HG03432 (cell line): ENCODE results near the gene TPBGL.

Experiments
- ATAC-seq: cut with Tn5 transposase; IDR thresholded peaks from one replicate; pipeline ENCODE4 v1.9.1; 2021; ENCODE audit warnings: mild to moderate bottlenecking, moderate library complexity; ENCODE audit not compliant: unreplicated experiment

The TPBGL gene

DNA sequence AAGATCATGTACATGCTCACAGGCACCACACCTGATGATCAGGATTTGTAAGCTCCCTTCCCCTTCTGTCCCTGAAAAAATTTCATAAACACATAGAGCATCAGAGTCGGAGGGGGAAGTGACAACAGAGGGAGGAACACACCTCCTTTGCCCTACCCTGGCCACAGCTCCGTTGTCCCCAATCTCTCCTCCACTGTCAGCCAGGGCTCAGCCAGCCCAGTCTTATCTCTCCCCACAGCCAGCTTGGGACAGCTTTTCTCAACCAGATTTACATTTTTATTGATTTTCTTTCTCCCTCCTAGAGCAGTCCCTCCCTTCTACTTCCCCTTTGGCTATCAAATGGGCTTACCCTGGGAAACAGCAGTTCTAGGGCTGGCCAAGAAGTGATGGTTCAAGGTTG lies 32.1 kb upstream of the TPBGL start:
- no peak for ATAC-seq

- no peak for ATAC-seq
These were observed 28.2 kb upstream of the TPBGL start for GRCh38 chr11:75212411-75212810.

DNA sequence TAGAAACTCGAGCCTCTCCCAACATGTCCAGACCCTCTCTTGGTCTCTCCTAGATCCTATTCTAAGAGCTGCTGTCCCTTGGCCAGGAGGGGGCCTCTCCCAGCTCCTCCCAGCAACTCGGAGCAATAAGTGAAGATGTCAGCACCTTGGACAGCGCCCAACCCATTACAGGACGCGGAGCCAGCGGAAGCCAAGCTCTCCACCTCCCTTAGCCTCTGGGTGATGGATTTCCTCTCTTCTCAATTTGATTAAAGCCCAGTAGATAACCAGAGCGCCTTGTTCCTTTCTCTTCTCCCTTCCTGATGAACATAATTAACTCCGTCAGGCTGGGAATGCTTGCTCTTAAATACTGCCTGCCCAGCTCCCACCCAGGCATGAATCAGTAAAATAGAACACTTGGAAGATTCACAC lies 26.2 kb upstream of the TPBGL start:
- no peak for ATAC-seq

GRCh38 chr11:75214843-75215242 lies 25.7 kb upstream of the TPBGL start:
- no peak for ATAC-seq

- no peak for ATAC-seq
These were observed 20.7 kb upstream of the TPBGL start for GRCh38 chr11:75219869-75220268.

GRCh38 chr11:75223954-75224643 lies 16.5 kb upstream of the TPBGL start:
- no peak for ATAC-seq

- ATAC-seq: no peak
These were observed 14.8 kb upstream of the TPBGL start for GRCh38 chr11:75225794-75226193.

DNA sequence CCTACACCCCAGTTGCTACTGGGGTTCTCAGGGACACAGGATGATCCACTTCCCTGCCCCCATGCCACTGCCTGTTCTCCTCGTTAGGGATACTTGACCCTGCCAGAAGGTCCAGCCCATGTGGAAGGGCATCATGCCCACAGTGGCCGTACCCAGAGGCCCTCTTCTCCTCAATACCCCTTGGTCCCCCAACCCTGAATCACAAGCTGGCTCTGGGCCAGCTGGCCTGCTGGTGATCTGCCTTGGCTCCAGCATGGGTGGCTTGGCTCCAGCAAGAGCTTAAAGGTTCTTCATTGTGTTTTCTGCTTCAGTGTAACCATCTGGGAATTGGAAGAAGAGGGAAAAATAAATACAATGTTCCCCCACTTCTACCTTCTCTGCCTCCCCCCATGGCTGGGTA lies 11.1 kb upstream of the TPBGL start:
- no peak for ATAC-seq

GRCh38 chr11:75230621-75231020 lies 10.0 kb upstream of the TPBGL start:
- no peak for ATAC-seq

DNA sequence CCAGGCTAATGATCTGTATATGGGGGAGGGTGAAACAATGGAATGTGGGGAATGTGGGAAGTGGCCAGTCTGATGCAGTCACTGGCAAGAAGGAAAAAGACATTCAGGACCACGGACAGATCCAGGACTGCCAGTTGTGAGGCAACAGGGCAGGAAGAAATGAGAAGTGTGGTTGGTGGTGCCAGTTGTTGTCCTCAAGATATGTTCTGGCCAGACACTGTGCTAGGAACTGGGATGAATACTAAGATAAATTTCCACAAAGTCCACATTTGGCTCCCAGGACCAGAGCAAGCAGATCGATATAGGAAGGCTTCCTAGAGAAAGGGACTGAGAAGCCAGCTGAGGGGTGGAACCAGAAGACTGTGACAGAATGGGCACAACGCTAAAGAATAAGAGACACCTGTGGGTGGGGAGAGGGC lies 6.8 kb upstream of the TPBGL start:
- ATAC-seq: no peak

DNA sequence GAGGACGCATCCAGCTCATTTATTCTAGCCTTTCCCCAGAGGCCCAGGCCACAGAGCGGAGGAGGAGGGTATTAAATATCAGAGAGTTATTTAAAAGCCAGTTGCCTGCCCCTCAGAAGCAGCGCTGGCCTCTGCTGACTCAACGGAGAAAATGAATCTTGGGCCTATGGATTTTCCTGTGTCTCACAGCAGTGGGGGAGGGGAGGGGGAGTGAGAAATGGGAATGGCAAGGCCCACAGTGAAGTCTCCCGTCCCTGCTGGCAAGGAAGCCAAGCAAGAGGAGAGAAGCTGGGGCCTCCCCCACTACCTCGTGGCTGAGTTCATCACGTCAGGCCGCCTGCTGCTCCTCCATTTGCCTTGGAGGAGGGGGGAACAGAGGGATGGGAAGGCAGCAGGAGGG lies 4.5 kb upstream of the TPBGL start:
- ATAC-seq: no peak

- no peak for ATAC-seq
These were observed 3.5 kb upstream of the TPBGL start for GRCh38 chr11:75237050-75237449.

- no peak for ATAC-seq
These were observed 1.8 kb upstream of the TPBGL start for GRCh38 chr11:75238595-75239440.

DNA sequence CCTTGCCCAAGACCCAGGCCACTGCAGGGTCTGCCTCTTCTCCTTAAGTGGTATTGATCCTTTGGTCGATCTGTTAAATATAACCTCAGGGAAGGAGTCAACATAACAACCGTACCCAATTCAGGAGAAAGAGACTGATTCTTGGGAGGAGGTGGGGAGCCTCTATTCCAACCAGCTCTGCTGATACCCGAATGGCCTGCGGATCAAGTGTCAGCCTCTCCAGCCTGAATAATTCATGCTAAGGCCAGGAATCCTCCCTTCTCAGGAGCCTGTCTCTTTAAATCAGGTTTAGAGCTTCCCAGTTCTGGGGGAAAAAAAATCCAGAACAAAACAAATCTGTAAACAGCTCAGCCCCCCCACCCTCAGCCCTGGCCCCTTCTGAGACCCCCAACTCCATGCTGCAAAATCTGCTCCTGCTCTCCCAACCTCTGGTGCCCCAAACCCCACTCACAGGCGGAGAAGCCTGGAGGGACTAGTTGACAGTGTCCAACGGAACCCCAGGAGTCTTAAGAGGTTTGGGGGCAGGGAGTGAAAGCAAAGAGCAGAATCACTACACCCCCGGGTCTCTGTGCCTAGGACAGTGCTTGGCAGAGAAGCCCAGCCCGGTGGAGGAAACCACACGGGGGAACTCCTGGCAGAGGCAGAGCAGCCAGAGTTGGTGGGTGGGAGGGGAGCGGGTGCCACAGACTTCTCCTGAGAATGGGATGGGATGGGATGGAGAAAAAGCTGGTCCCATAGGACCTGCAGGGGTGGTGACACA lies 863 bp upstream of the TPBGL start:
- no peak for ATAC-seq

DNA sequence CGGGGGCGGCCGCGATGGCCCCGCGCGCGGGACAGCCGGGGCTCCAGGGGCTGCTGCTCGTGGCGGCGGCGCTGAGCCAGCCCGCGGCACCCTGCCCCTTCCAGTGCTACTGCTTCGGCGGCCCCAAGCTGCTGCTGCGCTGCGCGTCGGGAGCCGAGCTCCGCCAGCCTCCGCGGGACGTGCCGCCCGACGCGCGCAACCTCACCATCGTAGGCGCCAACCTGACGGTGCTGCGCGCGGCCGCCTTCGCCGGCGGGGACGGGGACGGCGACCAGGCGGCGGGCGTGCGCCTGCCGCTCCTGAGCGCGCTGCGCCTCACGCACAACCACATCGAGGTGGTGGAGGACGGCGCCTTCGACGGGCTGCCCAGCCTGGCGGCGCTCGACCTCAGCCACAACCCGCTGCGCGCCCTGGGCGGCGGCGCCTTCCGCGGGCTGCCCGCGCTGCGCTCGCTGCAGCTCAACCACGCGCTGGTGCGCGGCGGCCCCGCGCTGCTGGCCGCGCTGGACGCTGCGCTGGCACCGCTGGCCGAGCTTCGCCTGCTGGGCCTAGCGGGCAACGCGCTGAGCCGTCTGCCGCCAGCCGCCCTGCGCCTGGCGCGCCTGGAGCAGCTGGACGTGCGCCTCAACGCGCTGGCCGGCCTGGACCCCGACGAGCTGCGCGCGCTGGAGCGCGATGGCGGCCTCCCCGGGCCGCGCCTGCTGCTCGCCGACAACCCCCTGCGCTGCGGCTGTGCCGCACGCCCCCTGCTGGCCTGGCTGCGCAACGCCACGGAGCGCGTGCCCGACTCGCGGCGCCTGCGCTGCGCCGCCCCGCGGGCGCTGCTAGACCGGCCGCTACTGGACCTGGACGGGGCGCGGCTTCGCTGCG lies 697 bp downstream of the TPBGL start:
- ATAC-seq: peak; percentile 91

DNA sequence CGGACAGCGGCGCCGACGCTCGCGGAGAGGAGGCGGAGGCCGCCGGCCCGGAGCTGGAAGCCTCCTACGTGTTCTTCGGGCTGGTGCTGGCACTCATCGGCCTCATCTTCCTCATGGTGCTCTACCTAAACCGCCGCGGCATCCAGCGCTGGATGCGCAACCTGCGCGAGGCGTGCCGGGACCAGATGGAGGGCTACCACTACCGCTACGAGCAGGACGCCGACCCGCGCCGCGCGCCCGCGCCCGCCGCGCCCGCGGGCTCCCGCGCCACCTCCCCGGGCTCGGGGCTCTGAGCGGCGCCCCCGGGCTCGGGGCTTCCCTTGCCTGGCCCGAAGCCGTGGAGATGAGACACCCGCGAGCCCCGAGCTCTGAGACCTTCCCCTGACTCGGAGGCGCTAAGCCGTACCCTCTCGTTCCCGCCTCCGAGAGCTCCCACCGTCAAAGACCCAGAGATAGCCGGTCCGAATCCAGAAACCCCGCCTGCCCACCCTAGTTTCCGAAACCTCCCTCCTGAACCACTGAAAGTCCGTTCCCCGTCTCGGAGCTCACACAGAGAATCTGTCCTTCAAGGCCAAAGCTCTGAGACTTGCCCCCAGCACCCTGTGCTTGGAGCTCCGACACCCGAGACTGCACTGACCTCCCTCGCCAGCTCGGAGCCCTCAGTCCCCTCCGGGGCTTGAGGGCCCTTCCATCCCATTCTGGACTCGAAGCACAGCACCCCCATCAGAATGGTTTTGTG lies 1.5 kb downstream of the TPBGL start:
- ATAC-seq: no peak

GRCh38 chr11:75242722-75243600 lies 2.4 kb downstream of the TPBGL start:
- no peak for ATAC-seq

GRCh38 chr11:75244052-75244814 lies 3.7 kb downstream of the TPBGL start:
- no peak for ATAC-seq
